Sigmoid colon (tissue), 7 donors: ENCODE measurements around the gene POU2AF1. TPM values are rescaled to one million over a fixed set of nuclear protein-coding genes. Genes with fewer than 3 reads are reported as not detected.

Experiments
- DNase-seq: peaks from one replicate; pipeline ENCODE4 v3.0.0-alpha.2; 2019
- H3K27ac ChIP-seq, 4 donors: fragments of 200-600 bp; sonication (generic); one replicate each; pipeline ENCODE4 v1.5.1; 2016 to 2019; ENCODE audit warnings: mild to moderate bottlenecking in 1 of 4
- H3K27me3 ChIP-seq, 3 donors: fragments of 200-600 bp; sonication (generic); one replicate each; pipeline ENCODE4 v1.5.1; 2019; ENCODE audit warnings: mild to moderate bottlenecking in 1 of 3
- H3K36me3 ChIP-seq, 4 donors: fragments of 200-600 bp; sonication (generic); one replicate each; pipeline ENCODE4 v1.5.1; 2016 to 2019
- H3K4me1 ChIP-seq, 4 donors: fragments of 200-600 bp; sonication (generic); one replicate each; pipeline ENCODE4 v1.5.1; 2017 to 2019
- H3K4me3 ChIP-seq, 4 donors: fragments of 200-600 bp; sonication (generic); one replicate each; pipeline ENCODE4 v1.5.1; 2017 to 2019; ENCODE audit warnings: mild to moderate bottlenecking in 2 of 4, moderate library complexity in 1 of 4
- H3K9me3 ChIP-seq, 4 donors: fragments of 200-600 bp in 3 of 4; sonication (generic) in 3 of 4; one replicate each; pipeline versions ENCODE4 v1.5.1 to v1.6.1; 2013 to 2019
- CTCF ChIP-seq, 4 experiments: fragments of 450-650 bp in 3 of 4; fragments of 200-600 bp in 1 of 4; IDR thresholded peaks; one replicate each; pipeline ENCODE4 v1.5.1; 2016 to 2019; ENCODE audit warnings: antibody characterized with exemption in 4 of 4, mild to moderate bottlenecking in 3 of 4, moderate library complexity in 2 of 4
- EP300 ChIP-seq, 4 donors: sonication (generic); formaldehyde crosslinking; IDR thresholded peaks; one replicate each; pipeline ENCODE4 v1.6.1; 2017; ENCODE audit warnings: antibody characterized with exemption in 4 of 4
- POLR2A ChIP-seq, 2 donors: fragments of 450-650 bp; IDR thresholded peaks; one replicate each; pipeline ENCODE4 v1.6.1; 2016; ENCODE audit warnings: antibody characterized with exemption in 2 of 2, mild to moderate bottlenecking in 2 of 2, moderate library complexity in 2 of 2
- POLR2AphosphoS5 ChIP-seq, 4 donors: sonication (generic); formaldehyde crosslinking; IDR thresholded peaks; one replicate each; pipeline ENCODE4 v1.6.1; 2017; ENCODE audit warnings: antibody characterized with exemption in 4 of 4
- WGBS, 2 donors: extraction: QIAGEN DNeasy Blood & Tissue Kit; methylation state at CpG; one replicate each; pipeline ENCODE4 v1.1.7; 2013; 5-methylcytosine and 5-hydroxymethylcytosine counted together
- intact Hi-C: fragments of 100-400 bp; cut with DNase I; formaldehyde crosslinking; loops from one replicate; pipeline ENCODE4 v1.15.1; 2023
- polyA plus RNA-seq, 3 donors: library from polyadenylated mRNA; stranded (reverse); fragments of 200-250 nt; gene quantifications; one replicate each; pipeline ENCODE4 v1.2.3, GENCODE V29; 2013
- total RNA-seq, 4 donors: library from RNA; depleted of rRNA; stranded (reverse); fragments of >200 nt; gene quantifications; one replicate each; pipeline ENCODE4 v1.1.0, GENCODE V29; 2016
- donor health status: healthy with polysubstance abuse.
- donor health status: Bipolar disorder and iron deficiency.
- donor health status: healthy.

Gene POU2AF1
- total and polyA plus RNA-seq, 7 donors: 0.16 to 27.0 (median 1.1) TPM; not detected in 3

- H3K27me3 ChIP-seq: no peaks in the 10 kb centered on the region
- TF ChIP-seq POLR2A (IDR thresholded peaks at IDR 0.05): no peak
- no peak for TF ChIP-seq EP300 (IDR thresholded peaks at IDR 0.05)
- TF ChIP-seq POLR2AphosphoS5 (IDR thresholded peaks at IDR 0.05): no peak
- TF ChIP-seq CTCF (IDR thresholded peaks at IDR 0.05): no peak
- WGBS, 2 donors: 94 to 97% methylated on average over 4 of the region's 4 CpGs
- DNase-seq: no peak
- no peak overlapping the region for H3K27ac ChIP-seq
- H3K36me3 ChIP-seq: no peaks in the 10 kb centered on the region
- no peak overlapping the region for H3K4me3 ChIP-seq
- H3K4me1 ChIP-seq: peaks cover 0 to 5% (median 0%) of the 10 kb centered on the region in 4 donors
- intact Hi-C loops: no loop called here
- no peaks in the 10 kb centered on the region for H3K9me3 ChIP-seq
Observed at GRCh38 chr11:111388420-111388819, 9.3 kb upstream of the POU2AF1 start.

DNA sequence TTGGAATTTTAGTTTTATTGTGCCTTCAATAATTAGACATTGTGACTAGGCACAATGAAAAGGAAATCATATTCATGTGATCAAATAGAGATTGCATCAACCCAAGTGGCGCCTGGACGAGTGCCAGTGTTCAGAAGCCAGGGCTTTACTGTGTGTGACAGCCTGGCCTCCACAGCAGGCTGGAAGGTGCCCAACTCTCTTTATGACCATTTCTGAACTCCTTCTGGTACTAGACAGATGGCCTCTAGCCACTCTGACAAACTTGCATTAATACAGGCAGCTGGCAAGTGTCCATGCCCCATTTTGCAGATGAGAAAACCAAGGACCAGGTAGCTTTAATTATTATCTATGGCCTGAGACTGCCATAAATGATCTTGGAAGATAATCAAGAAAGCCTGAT, 8.3 kb upstream of the POU2AF1 start:
- Histone ChIP-seq H3K27ac (no peak overlapping the region), H3K4me3 (no peak overlapping the region), H3K36me3 (no peaks in the 10 kb centered on the region), H3K9me3 (no peaks in the 10 kb centered on the region), H3K4me1 (peaks cover 0 to 5% (median 0%) of the 10 kb centered on the region in 4 donors), H3K27me3 (no peaks in the 10 kb centered on the region)
- DNase-seq: peak; percentile 79
- intact Hi-C loops: no loop called here
- WGBS, 2 donors: 23 to 72% methylated on average over 2 of the region's 2 CpGs
- no peak for TF ChIP-seq POLR2A (IDR thresholded peaks at IDR 0.05)
- peak in 3 of 4 donors; percentile 11 to 50 (median 42) for TF ChIP-seq POLR2AphosphoS5 (IDR thresholded peaks at IDR 0.05)

DNA sequence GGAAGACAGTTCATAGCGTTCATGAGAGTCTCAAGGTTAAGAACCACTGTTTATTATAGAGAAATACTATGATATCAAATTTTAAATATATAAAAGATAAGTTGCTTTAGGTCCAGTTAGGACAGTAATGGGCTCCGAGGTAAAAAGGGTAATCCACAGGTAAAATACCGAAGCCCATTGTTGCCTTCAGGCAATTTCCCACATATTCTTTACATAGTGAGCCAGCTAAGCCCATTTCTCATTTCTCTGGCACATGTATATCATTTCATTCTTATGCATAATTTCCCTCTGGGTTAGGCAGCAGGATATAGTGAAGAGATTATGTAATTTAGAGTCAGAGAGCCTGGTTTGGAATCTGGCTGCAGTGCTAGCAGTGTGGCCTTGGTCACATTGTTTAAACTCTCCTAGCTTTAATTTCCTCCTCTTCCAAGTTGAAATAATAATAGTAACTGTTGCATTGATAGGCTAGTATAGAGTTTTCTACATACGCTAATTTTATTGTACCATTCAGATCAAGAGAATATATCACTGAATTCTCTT, 7.6 kb upstream of the POU2AF1 start:
- no peak overlapping the region for H3K27ac ChIP-seq
- no peak for TF ChIP-seq EP300 (IDR thresholded peaks at IDR 0.05)
- TF ChIP-seq CTCF (IDR thresholded peaks at IDR 0.05): no peak
- TF ChIP-seq POLR2AphosphoS5 (IDR thresholded peaks at IDR 0.05): no peak
- TF ChIP-seq POLR2A (IDR thresholded peaks at IDR 0.05): no peak
- H3K36me3 ChIP-seq: no peaks in the 10 kb centered on the region
- no peak overlapping the region for H3K4me3 ChIP-seq
- 71 to 89% methylated on average over 4 of the region's 4 CpGs for WGBS, 2 donors
- H3K27me3 ChIP-seq: no peaks in the 10 kb centered on the region
- H3K9me3 ChIP-seq: no peaks in the 10 kb centered on the region
- no peak for DNase-seq
- intact Hi-C loops: no loop called here
- peaks cover 0 to 5% (median 0%) of the 10 kb centered on the region in 4 donors for H3K4me1 ChIP-seq

DNA sequence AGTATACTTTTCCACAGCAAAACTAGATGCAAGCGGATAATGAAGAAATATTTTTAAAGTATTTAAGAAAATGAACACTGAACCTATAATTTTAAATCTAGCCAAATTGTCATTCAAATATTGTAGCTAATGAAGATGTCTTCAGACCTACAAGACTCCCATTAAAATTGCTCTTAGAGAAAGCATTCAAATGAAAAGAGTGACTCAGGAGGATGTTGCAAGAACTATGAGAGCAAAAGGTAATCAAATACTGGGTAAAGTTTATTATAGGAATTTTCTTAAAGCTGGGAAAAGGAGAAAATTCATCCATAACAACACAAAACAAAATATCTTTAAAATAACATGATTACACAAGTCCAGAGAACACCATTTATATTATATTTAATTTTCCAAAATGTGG, 5.4 kb upstream of the POU2AF1 start:
- Histone ChIP-seq H3K27ac (no peak overlapping the region), H3K4me3 (no peak overlapping the region), H3K9me3 (no peaks in the 10 kb centered on the region), H3K4me1 (peaks cover 0 to 5% (median under 1%) of the 10 kb centered on the region in 4 donors), H3K36me3 (no peaks in the 10 kb centered on the region), H3K27me3 (no peaks in the 10 kb centered on the region)
- no peak for DNase-seq
- no peak for TF ChIP-seq POLR2A (IDR thresholded peaks at IDR 0.05)
- no peak for TF ChIP-seq EP300 (IDR thresholded peaks at IDR 0.05)
- TF ChIP-seq CTCF (IDR thresholded peaks at IDR 0.05): no peak
- TF ChIP-seq POLR2AphosphoS5 (IDR thresholded peaks at IDR 0.05): no peak
- intact Hi-C loops: no loop called here
- 97 to 99% methylated on average over 1 of the region's 1 CpG for WGBS, 2 donors

GRCh38 chr11:111382451-111382850, 3.4 kb upstream of the POU2AF1 start:
- intact Hi-C loops: no loop called here
- Histone ChIP-seq H3K36me3 (no peaks in the 10 kb centered on the region), H3K27me3 (no peaks in the 10 kb centered on the region), H3K9me3 (no peaks in the 10 kb centered on the region), H3K4me3 (no peak overlapping the region), H3K27ac (no peak overlapping the region), H3K4me1 (peaks cover 0 to 20% (median 11%) of the 10 kb centered on the region in 4 donors)
- WGBS, 2 donors: 87 to 93% methylated on average over 2 of the region's 2 CpGs
- DNase-seq: no peak
- TF ChIP-seq CTCF (IDR thresholded peaks at IDR 0.05) (no peak), EP300 (IDR thresholded peaks at IDR 0.05) (no peak), POLR2A (IDR thresholded peaks at IDR 0.05) (no peak), POLR2AphosphoS5 (IDR thresholded peaks at IDR 0.05) (no peak)
